NCI-H146 treated with DMSO at 0.1 percent for 48 hours (cell line): ENCODE measurements around the gene HMOX2.

Experiments used
- DNase-seq: peaks from one replicate; lab custom pipeline; 2025; ENCODE audit not compliant: unreplicated experiment; lab: John Stamatoyannopoulos, UW

Gene HMOX2

DNA sequence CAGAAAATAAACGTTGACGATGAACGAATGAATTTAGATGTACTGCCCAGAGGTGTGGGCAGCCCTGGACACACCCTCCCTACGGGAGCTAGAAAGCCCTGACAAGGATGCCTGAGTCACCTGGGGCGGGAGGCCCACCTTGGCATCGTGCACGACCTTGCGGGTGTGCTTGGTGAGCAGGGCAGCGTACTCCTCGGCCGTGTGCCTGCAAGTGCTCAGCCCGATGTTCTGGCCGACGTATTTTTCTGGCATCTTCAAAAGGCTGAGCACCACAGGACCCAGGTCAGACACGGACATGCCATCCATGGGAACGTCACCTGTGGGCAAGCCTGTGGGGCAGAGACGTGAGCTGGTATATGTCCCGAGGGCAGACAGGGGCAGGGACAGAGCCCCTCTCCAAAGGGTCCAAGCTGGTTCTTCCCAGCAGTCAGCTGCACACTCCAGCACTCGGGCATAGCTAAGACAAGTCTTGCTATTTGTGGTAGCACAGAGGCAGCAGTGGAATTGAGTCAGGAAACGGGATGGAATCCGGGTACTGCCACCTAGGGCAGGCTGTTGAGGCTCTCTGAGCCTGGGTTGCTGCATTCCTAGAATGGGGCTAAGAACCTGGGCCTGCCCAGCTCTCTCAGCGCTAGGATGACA, 12.6 kb upstream of the HMOX2 start:
- no peak for DNase-seq

DNA sequence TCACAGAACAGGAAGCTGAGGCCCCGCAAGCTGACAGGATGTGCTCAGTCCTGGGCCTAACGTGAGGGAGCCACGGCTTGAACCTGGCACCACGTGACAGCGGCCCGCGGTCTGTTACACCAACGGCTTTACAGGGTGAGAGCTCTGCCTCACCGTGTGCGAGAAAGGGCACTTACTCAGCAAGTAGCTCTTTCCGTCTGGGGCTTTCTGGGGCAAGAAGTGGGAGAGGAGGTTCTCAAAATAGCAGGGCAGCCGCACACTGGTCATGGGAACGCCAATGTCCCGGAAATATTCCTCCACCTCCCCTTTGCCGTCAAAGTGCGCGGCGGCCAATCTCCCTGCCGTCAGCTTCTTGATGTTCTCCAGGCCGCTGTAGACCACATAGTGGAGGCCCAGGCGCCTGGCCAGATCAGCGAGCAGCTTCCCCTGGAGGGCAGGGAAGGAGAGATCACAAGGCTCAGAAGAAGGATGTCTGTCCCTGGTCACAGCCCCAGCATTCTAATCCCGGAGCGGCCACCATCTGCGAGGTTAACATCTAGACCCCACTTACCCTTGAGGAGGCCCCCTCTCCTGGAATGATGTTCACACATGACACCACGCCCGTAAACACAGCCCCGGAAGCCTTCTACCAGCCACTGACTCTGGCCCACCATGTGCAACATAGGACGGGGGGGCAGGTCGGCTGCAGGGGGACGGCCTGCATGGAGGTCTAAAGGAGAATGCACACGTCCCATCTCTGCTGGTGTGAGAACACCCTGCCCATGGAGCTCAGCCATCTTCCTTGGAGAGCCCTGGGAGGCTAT, 10.0 kb upstream of the HMOX2 start:
- no peak for DNase-seq

DNA sequence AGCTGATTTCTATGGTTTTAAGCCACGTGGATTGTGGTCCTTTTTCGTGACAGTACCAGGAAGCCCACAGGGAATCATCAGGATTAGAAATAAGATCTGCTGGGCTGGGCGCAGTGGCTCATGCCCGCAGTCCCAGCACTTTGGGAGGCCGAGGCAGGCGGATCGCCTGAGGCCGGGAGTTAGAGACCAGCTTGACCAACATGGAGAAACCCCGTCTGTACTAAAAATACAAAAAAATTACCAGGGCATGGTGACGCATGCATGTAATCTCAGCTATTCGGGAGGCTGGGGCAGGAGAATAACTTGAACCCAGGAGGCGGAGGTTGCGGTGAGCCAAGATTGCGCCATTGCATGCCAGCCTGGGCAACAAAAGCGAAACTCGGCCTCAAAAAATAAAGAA, 8.3 kb upstream of the HMOX2 start:
- no peak for DNase-seq

DNA sequence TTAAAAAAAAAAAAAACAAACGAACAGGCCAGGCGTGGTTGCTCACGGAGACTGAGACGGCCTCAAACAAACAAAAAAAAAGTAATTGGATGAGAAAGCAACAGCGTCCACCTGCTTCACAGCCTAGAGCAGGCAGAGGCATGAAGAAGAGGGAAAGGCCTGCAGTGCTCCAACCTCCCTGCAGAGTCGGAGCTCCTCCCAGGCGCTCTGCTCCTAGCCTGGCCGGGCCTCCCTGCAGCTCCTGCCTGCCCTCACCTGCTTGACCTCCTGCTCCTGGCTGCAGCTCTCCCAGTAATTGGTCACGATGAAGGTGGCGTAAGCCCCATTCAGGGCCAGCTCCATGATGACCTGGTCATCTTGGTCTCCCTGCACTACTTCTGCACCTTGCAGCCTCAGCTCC, 7.2 kb upstream of the HMOX2 start:
- no peak for DNase-seq

DNA sequence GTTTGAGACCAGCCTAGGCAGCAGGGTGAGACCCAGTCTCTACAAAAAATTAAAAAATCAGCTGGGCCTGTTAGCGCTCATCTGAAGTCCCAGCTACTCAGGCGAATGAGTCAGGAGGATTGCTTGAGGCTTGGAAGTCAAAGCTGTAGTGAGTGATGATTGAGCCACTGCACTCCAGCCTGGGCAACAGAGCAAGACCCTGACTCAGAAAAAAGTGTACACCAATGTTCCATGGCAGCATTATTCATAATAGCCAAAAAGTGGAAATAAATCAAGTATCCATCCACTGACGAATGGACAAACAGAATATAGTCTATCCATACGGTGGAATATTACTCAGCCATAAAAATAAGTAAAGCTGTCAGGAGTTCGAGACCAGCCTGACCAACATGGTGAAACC, 4.3 kb upstream of the HMOX2 start:
- DNase-seq: no peak

DNA sequence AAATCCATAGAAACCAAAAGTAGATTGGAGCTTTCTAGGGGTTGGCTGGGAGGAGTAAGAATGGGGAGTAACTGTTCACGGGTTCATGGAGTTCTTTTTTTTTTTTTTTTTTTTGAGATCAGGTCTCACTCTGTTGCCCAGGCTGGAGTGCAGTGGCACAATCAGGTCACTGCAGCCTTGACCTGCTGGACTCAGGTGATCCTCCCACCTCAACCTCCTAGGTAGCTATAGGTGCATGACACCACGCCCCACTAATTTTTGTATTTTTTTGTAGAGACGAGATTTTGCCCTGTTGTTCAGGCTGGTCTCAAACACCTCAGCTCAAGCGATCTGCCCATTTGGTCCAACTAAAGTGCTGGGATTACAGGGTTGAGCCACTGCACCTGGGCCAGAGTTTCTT, 3.3 kb upstream of the HMOX2 start:
- no peak for DNase-seq

DNA sequence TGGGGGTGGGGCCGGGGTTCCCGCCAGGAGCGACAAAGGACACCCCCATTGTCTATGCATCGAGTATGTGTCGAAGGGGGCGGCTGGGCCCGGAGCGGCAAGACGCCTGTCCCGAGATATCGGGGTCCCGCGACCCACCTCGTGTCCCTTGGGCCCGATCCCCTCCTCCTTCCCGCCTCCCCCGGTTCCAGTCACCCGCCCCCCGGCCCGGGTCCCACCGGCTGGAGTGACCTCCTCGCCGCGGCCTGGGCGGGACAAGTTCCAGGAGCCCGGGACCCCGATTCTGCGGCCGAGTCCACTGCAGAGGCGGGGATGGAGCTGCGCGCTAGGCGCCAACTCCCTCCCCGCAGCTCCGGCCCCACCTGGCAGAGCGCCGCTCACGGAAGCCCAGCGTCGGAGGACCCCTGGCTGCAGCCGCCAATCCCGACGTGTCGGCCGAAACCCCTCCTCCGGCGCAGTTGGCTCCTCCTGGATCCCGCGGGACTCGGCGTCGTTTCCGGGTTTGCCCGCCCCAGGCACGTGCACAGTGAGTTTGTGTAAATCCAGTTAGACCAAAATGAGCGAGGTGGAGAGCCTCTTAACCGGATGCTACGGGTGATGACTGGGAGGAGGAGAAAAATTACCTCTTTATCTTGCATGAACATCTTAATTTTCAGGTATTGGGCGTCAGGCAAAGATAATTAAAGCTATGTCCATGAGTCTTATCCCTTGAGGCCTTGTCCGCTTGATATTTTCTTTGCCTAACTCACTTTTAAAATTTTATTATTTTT, 1.8 kb upstream of the HMOX2 start, which contains the start of gene NMRAL1:
NMRAL1 (minus strand) TSS at position 434 of the 770 bp plus-strand sequence. CDS start 493 bp downstream, outside the sequence.
- DNase-seq: peak; percentile 96

DNA sequence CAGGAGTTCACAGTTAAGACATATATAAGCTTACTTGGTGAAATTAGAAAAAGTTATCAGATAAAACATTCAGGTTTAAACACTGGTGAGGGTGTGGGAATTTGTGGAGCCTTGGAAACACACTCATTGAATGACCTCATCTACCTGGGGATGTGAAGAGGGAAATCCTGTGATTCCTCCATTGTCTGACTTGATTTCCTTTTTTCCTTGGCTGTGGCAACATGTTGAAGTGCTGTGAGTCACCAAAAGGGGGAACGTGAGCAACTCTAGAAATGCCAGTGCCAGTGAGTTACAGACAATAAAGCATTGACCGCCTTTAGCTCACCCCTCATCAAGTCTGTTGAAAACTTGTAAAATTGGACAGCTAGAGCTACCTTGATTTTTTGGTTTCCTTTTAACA, 1.8 kb downstream of the HMOX2 start:
- DNase-seq: no peak

DNA sequence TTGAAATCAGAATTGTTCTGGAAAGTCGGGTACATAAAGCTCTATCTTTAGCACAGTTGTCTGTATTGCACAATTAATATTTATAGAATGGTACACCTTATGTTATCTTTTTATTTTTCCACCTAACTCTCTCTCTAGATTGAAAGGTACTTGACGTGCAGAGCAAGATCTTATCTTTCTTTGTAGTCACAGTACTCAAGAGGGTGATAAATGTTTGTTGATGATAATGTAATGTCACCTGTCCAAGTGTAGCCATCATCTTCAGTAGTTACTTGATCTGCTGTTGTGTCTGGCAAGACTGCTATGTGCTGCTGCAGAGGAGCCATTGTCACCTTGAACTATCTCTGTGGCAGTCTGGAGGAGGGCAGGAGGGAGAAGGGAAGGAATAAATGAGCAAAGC, 5.3 kb downstream of the HMOX2 start:
- no peak for DNase-seq

DNA sequence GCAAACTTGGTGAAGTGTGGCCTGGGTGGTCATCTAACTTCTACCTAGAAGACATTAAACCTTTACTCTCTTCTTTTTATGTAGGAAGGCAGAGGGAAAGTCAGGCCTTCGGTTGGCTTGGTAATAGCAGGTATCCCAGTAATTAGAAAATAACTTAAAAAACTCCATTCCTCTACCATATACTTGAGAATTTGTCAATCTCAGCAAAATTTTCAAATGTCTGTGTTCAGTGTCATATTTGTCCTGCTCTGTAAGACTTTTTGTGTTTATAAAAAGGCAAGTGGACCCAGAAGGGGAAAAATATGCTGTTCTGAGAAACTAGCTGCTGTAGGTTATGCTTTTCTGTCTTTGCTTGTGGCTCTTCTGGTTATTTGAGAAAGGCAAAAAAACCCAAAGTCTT, 5.8 kb downstream of the HMOX2 start:
- DNase-seq: no peak

DNA sequence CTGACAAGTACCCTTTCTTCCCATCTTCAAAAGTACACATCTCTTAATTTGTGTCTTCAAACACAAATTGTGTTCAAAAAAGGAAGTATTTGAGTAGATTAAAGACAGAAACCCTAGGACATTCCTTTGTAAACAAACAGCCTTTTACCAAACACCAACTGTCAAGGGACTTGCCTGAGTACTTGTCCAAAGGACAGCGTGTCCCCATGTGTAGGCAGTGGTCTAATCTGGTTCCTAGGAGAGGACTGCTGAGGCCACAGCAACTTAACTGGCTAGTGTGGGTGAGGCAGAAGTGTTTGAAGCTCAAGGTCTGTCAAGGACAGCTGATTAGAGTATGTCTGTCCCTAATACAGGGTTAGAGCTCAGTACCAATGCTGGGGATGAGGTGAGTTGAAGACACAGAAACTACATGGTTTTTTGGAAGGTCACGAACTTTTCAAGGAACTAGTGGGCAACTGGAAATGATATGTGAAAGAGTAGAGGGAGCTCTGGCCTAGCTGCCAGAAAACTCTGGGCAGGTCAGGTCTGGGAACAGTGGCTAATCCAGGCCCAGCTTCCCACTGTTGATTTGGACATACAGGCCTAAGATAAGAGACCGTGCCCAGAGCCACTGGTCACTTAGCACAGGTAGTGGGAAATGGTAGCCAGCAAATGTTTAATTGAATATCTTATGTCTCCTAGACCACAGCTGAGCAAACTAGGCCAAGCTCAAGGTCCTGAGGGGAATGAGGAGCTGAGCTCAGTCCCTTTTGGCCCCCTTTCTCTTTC, 10.1 kb downstream of the HMOX2 start:
- DNase-seq: no peak

DNA sequence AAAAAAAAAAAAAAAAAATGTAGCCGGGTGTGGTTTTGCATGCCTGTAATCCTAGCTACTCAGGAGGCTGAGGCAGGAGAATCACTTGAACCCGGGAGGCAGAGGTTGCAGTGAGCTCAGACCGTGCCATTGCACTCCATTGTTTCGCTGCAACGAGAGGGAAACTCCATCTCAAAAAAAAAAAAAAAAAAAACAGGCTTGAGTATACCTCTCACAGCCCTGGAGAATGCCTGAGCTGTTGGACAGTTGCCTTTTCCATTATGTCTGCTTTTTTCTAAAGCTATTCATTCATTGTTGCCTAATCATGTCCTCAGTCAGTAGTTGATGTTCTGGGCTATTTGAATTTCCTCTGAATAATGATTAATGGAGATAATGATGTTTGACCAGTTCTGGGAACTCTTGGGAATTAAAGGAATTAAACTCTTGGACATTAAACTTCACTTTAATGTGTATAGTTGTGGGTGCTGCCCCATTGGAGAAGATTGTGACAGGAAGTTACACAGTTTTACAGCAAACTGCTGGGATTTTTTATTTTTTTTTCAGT, 11.8 kb downstream of the HMOX2 start:
- DNase-seq: no peak

DNA sequence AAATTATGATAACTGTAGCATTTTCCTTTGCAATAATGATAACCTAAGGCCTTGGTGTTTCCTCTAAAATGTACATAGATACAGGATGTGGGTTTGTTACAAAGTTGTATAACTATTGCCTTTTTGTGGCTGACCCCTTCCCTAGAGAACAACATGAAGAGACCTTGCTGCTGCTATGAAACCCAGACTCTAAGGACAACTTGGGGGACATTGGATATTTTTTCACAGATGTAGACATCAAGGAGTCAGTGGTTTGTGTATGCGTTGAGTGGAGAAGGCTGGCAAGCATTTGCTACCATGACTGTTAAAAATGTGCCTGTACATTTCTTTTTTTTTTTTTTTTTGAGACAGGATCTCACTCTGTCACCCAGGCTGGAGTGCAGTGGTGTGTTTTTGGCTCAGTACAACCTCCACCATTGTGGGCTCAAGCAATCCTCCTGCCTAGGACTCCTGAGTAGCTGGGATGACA, 12.3 kb downstream of the HMOX2 start:
- no peak for DNase-seq

DNA sequence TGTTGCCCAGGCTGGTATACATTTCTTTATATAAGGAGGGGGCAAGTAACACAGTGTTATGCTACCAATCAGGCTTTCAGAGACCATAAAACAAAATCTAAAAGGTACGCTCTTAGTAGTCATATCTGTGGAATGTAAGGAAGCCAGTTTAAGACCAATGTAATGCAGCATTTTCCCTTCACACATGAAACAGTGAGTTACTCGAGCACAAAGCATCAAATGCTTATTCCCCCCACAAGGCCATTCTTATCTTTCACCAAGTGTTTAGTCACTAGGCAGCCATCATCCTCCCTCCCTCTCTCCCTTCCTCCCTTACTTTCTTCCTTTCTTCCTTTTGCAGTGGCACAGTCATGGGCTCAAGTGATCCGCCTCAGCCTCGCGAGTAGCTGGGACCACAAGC, 12.8 kb downstream of the HMOX2 start:
- no peak for DNase-seq

DNA sequence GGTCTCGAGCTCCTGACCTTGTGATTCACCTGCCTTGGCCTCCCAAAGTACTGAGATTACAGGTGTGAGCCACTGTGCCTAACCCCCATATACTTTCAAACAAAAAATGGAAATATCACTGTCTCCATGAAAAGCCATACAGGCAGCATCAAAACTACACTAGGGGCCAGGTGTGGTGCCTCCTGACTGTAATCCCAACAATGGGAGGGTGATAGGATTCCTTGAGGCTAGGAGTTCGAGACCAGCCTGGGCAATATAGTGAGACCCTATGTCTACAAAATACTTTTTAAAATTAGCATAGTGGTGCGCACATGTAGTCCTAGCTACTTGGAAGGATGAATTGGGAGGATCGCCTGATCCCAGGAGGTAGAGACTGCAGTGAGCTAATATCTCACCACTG, 15.7 kb downstream of the HMOX2 start:
- no peak for DNase-seq

DNA sequence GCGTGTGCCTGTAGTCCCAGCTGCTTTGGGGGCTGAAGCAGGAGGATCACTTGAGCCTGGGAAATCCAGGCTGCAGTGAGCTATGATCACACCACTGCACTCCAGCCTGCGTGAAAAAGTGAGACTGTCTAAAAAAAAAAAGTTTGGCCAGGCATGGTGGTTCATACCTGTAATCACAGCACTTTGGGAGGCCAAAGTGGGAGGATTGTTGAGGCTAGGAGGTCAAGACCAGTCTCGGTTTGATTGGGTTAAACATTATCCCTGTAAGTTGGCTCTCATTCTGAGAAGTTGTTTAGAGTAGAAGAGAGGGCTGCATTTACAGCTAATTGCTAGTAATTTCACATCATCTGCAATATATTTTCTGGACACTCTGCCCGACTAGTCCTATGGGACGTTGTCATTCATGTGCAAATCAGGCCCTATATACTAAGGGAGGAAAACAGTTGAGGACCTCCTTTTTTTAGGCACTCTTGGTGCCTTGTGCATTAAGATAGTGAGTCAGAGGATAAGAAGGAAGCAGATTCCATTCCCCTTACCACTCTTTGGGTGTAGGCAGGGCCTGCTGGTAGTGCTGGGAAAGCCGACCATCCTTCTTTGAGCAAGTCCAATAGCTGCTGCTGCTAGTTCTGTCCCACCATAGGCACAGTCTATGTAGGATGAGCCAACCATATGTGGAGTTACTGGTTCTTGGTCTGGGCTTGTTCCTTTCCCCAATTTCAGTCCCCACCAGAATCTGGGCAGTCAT, 18.7 kb downstream of the HMOX2 start:
- DNase-seq: no peak

DNA sequence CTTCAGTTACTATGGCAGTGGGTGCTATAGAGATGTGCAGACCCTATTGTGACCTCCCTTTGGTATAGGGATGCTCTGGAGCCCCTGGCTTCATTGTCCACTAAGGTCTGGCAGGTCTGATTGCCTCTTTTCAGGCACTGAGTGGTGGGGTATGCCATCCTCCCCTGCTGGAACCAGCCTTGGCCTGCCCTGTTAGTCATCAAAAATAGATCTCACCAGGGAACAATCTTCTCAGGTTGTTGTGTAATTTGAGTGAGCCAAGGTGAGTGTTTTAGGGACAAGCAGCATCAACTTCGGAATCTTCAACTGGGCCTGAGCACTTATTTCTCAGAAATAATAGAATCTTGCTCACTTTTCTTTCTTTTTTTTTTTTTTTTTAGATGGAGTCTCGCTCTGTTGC, 19.6 kb downstream of the HMOX2 start:
- no peak for DNase-seq

DNA sequence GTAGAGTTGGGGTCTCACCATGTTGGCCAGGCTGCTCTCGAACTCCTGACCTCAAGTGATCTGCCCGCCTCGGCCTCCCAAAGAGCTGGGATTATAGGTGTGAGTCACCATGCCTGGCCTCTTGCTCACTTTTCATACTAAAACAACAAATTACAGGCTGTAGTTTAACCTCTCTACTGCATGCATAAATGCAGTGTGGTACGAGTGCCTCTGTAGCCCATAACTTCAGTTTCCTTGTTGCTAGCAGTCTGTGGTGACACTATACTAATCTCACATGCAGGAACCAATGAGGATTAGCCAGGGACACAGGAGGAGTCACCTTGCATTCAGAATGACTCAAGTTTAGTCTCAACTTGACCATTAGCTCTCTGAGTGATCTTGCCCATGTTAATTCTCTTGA, 20.1 kb downstream of the HMOX2 start:
- no peak for DNase-seq

DNA sequence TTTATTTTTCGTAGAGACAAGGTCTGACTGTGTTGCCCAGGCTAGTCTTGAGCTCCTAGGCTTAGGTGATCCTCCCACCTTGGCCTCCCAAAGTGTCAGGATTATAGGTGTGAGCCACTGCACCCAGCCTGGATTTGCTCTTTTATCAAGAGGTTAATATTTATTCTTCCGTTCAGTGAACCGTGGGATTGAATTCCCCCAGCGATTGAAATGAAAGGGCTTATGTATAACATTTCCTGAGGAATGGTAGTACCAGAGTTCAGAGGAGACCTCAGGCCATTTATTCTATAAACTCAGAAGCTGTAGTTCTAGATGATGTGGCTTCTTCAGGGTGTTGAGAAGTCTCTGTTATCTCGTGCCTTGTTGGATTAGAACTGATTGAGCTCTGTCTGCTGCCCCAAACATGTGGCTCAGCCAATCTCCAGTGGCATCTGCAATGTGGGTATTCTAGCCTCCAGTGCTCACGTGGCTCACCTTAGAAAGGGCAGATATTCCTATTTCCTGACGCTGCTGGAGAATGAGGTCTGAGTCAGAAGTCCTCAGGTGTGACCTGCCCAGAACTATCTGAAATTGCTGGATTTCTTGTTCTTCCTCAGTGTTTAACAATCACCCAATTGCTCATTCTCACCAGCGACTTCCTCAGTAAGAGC, 22.5 kb downstream of the HMOX2 start:
- no peak for DNase-seq

DNA sequence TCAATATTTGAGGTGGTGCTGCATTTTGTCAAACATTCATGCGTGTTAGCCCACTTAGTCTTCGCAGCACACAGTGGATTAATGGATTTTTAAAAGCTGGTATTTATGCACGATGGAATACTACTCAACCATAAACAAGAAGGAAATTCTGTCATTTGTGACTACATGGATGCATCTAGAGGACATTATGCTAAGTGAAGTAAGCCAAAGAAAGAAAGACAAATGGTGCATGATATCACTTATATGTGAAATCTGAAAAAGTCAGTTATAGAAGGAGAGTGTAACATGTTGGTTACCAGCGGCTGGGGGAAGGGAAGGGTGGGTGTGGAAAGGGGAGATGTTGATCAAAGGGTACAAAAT, 23.0 kb downstream of the HMOX2 start:
- no peak for DNase-seq
